ENCODE results near the gene MMP23B. TPM values are rescaled to one million over a fixed set of nuclear protein-coding genes. Genes with fewer than 3 reads are reported as not detected.

MMP23B gene
- total RNA-seq, result 11.9 and 55.1 TPM in 2 replicates

DNA sequence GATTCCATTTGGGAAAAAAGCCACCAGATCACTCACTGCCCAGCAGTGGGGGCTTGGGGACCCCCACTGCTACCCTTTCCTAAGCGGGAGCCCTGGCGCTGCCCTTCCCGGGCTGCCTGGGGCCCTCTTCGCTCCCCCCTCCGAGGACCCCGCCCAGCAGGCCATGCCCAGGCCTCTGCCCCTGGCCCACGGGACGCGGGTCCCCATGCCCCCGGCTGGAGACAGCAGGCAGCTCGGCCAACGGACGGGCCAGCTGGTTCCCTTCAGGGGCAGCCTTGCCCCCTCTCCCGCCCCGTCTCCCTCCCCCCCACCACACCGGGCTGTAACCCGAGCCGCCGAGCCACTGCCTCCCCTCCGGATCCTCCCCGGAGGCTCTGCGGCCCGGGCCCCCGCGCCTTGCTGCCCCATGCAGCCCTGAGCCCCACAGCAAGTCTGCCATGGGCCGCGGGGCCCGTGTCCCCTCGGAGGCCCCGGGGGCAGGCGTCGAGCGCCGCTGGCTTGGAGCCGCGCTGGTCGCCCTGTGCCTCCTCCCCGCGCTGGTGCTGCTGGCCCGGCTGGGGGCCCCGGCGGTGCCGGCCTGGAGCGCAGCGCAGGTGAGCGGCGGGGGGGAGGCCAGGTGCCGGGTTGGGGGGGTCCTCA is at the start of gene MMP23B:
Gene MMP23B, plus strand, starts transcription at position 392 of the 639 bp plus-strand sequence. Its CDS starts 46 bp downstream, at position 438.

DNA sequence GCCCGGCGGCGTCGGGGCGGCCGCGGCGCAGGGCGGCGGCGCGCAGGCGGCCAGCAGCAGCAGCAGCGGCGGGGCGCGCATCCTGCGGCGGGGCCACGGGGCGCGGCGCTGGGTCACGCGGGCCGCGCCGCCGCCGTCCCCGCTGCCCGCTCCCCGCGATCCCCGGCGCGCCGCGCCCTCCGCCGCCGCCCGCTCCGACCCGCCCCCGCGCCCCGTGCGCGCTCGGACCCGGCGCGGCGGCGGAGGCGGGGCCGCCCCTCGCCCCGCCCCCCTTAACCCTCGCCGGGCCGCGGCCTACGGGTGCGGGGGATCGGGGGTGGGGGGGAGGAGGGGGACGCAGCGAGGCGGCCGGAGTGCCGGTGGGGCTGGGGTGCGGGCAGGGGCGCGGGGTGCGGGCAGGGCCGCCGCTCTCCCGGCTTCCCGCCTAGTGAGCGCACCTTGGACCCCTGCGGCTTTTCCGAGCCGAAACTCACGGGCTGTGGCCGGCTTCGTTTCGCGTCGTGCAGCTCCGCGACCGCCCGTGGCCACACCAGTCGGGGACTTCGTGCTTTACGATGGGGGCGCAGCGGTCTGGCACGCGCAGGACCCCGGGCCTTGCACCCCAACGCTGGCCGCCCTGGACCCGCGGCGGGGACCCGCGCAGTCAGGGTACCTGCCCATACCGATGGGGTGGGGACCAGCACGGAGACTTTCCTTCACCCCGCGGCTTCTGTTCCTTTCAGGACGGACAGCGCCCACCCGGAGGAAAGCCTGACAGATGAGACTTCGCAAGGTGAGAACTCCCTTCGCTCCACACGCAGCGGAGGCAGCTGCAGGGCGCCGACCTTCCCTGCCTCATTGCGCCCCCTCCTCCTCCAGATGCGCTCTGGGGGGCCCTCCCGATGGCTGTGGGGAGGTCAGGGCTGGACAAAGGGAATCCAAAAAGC is 31.8 kb upstream of the MMP23B start, which contains the start of gene FNDC10:
Gene FNDC10, minus strand, starts transcription at position 201 of the 926 bp plus-strand sequence. Its CDS starts 120 bp downstream, at position 81.

GRCh38 chr1:1615256-1616044 is 16.5 kb upstream of the MMP23B start, which contains the start of gene MIB2:
Gene MIB2 (plus strand): TSS chr1:1615500. CDS start chr1:1623453, 7,953 bp downstream.

DNA sequence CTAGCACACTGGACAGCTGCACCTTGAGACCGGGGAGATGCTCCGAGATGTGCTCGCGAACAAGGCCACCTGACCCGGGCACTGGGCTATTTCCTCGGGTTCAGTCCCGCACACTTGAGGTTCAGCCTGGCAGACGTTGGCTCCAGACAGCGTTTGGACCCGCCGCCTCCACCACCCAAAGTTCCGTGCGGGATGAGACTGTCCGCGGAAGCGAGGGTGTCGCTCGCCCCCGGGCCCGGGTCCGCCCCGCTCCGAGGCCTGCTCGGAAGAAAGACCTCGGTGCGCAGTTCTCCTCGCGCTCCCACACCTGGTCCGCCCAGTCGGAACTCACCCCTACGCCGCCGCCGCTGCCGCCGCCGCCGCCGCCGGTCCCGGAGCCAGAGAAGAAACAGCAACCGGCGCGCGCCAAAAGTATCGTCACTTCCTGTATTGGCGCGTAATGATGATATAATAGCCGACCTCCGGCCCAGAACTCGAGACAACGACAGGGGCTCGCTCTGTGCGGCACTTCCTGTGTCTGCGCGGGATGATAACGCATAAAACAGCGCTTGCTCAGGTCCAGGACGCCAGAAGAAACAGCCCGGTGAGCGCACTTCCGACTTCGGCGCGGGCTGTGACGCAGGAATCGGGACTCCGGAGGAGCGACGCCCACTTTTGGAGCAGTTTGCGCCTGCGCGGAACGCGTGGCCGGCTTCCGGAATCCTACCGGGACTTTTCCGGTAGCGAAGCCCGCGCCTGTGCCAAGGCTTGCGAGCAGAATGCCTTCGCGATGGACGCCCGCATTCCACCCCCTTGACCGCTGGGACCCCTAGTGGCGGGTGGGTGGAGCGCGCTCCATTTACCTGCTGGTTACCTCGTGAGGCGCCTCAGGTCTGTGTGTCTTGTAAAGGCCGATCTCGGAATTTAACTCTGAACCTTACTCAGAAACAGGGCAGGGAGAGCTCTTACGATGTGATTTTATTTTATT is 26.9 kb downstream of the MMP23B start, which contains the start of gene CDK11B:
Gene CDK11B, minus strand, starts transcription at position 422 of the 967 bp plus-strand sequence. CDS start 1,519 bp downstream, outside the sequence.

Other genes with a start within 250 kb of the MMP23B start
- gene CCNL2, start 232.8 kb upstream of the MMP23B start, total RNA-seq, result 40.6 and 111 TPM in 2 replicates
- 109 and 174 TPM in 2 replicates for gene MRPL20, start 224.9 kb upstream of the MMP23B start, total RNA-seq
- gene ANKRD65, start 210.9 kb upstream of the MMP23B start, total RNA-seq, result 0.76 and 1.5 TPM in 2 replicates
- gene VWA1, start 196.5 kb upstream of the MMP23B start, total RNA-seq, result 25.4 and 90.9 TPM in 2 replicates
- 1.1 and 1.6 TPM in 2 replicates for gene ATAD3C, start 182.5 kb upstream of the MMP23B start, total RNA-seq
- 14.5 and 64.5 TPM in 2 replicates for gene ATAD3B, start 160.4 kb upstream of the MMP23B start, total RNA-seq
- gene ATAD3A, start 120.0 kb upstream of the MMP23B start, total RNA-seq, result 42.3 and 107 TPM in 2 replicates
- gene TMEM240, start 91.5 kb upstream of the MMP23B start, total RNA-seq, result 1.8 and 3.8 TPM in 2 replicates
- gene SSU72, start 57.3 kb upstream of the MMP23B start, total RNA-seq, result 78.1 and 105 TPM in 2 replicates
- 6.4 and 11.2 TPM in 2 replicates for gene FNDC10, start 32.0 kb upstream of the MMP23B start, total RNA-seq
- gene MIB2, start 16.7 kb upstream of the MMP23B start, total RNA-seq, result 14.0 and 51.1 TPM in 2 replicates
- 13.9 and 14.3 TPM in 2 replicates for gene CDK11B, start 26.8 kb downstream of the MMP23B start, total RNA-seq
- gene SLC35E2B, start 60.6 kb downstream of the MMP23B start, total RNA-seq, result 11.7 and 46.5 TPM in 2 replicates
- 6.2 and 6.5 TPM in 2 replicates for gene CDK11A, start 92.2 kb downstream of the MMP23B start, total RNA-seq
- 54.8 and 57.6 TPM in 2 replicates for gene NADK, start 146.3 kb downstream of the MMP23B start, total RNA-seq

Data from mesangial cell (primary cell).